SJSA1 (cell line): Measurements from ENCODE around the gene DESI1. TPM values are rescaled to one million over a fixed set of nuclear protein-coding genes. Genes with fewer than 3 reads are reported as not detected.
"Not testable (repeated sequence)": the region's sequence is repeated elsewhere in the genome, so short reads cannot be mapped to it uniquely, and the experiment has no call there.

ENCODE experiments used
- DNase-seq, 2 experiments: peaks; one replicate each; pipeline ENCODE4 v3.0.0-alpha.2; 2015 to 2020; ENCODE audit warnings: low spot score in 2 of 2, low read depth in 1 of 2
- H3K27ac ChIP-seq: fragments of 250-450 bp; sonication (Bioruptor Pico); 2 replicates; pipeline ENCODE4 v1.5.1; 2020; ENCODE audit warnings: mild to moderate bottlenecking, moderate library complexity
- H3K27me3 ChIP-seq: fragments of 250-450 bp; sonication (Bioruptor Pico); replicated peaks from 2 replicates; pipeline ENCODE4 v1.5.1; 2020; ENCODE audit warnings: mild to moderate bottlenecking, moderate library complexity
- H3K36me3 ChIP-seq: fragments of 250-450 bp; sonication (Bioruptor Pico); 2 replicates; pipeline ENCODE4 v1.5.1; 2020; ENCODE audit warnings: mild to moderate bottlenecking
- H3K4me1 ChIP-seq: fragments of 250-450 bp; sonication (Bioruptor Pico); replicated peaks from 2 replicates; pipeline ENCODE4 v1.6.1; 2021; ENCODE audit warnings: mild to moderate bottlenecking
- H3K4me3 ChIP-seq: fragments of 250-450 bp; sonication (Bioruptor Pico); 2 replicates; pipeline ENCODE4 v1.5.1; 2020; ENCODE audit warnings: mild to moderate bottlenecking
- H3K9me3 ChIP-seq: fragments of 250-450 bp; sonication (Bioruptor Pico); replicated peaks from 2 replicates; pipeline ENCODE4 v1.5.1; 2020; ENCODE audit warnings: mild to moderate bottlenecking
- total RNA-seq: library from RNA; depleted of rRNA; stranded (reverse); fragments of >200 nt; shearing (Covaris generic); gene quantifications from 2 replicates; pipeline ENCODE4 v1.2.3, GENCODE V29; 2014

Gene DESI1
- total RNA-seq, 1 experiment from 2014 or later, result 33.3 TPM

DNA sequence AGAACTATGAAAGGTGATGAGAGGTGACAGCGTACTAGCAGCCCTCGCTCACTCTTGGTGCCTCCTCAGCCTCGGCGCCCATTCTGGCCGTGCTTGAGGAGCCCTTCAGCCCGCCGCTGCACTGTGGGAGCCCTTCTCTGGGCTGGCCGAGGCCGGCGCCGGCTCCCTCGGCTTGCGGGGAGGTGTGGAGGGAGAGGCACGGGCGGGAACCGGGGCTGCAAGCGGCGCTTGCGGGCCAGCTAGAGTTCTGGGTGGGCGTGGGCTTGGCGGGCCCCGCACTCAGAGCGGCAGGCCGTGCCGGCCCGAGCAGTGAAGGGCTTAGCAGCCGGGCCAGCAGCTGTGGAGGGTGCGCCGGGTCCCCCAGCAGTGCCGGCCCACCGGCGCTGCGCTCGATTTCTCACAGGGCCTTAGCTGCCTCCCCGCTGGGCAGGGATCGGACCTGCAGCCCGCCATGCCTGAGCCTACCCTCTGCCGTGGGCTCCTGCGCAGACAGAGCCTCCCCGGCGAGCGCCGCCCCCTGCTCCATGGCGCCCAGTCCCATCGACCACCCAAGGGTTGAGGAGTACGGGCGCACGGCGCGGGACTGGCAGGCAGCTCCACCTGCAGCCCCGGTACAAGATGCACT lies 27.4 kb downstream of the DESI1 start:
- not testable (repeated sequence) for DNase-seq, H3K27me3 ChIP-seq, H3K9me3 ChIP-seq, H3K36me3 ChIP-seq, H3K4me3 ChIP-seq, H3K27ac ChIP-seq
- peaks cover 24% of the 10 kb centered on the region for H3K4me1 ChIP-seq

DNA sequence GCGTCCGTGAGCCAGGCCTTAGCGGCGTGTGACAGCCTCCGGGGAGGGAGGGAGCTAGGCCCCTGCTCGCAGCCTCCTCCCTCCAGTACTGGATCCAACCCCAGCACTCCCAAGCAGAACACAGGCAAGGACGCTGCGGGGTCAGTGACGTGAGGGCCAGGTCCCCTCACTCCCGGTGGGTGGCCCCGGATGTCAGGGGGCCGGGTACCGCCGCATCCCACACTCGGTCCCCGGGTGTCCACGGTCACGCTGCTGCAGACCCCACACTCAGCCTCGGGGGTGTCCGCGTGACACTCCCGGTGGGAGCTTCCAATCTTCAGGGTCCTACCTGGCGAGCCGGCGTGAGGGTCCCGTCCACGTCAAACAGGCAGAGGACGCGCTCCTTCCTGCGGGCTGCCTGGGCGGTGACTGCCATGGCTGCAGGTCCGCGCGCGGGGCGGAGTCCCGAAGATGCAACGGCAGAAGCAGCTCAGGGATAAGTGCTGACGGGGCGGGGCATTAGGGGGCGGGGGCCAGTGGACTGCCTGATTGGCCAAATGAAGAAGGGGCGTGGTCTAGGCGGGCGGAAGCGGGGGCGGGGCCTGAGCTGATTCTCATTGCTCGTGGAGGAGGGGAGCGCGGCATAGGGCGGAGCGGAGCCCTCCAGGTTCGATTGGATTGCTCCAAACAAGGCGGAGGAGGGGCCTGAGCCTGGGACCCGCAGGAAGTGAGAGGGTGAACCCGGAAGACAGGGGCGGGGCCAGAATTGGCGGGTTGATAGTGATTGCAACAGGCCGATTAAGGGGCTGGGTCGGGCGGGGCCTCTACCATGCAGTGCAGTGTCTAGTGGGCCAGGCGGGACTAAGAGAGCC lies 31.2 kb downstream of the DESI1 start, which contains the start of gene PMM1:
Gene PMM1 (minus strand): TSS at position 450 of the 851 bp plus-strand sequence. CDS start 35 bp downstream, at position 415.
- peaks cover 18% of the 10 kb centered on the region for H3K4me1 ChIP-seq
- H3K27ac ChIP-seq, result peak within 1 kb of the TSS; percentile 54
- DNase-seq, result peak; percentile 99 to 100
- H3K4me3 ChIP-seq, result peak within 1 kb of the TSS; percentile 86
- H3K9me3 ChIP-seq, result no peaks in the 10 kb centered on the region
- H3K27me3 ChIP-seq, result no peaks in the 10 kb centered on the region
- peaks cover 29% of the 10 kb centered on the region for H3K36me3 ChIP-seq

DNA sequence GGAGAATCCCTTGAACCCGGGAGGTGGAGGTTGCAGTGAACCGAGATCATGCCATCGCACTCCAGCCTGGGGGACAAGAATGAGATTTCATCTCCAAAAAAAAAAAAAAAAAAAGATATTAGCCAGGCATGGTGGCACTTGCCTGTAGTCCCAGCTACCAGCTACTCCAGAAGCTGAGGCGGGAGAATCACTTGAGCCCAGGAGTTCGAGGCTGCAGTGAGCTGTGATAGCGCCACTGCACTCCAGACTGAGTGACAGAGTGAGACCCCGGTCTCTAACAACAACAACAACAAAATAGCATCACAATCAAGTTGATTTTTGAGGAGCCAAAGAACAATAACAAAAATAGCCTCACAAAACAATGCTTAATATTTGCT lies 33.5 kb downstream of the DESI1 start:
- no peak overlapping the region for H3K4me3 ChIP-seq
- no peaks in the 10 kb centered on the region for H3K9me3 ChIP-seq
- DNase-seq, result no peak
- H3K36me3 ChIP-seq, result peaks cover 48% of the 10 kb centered on the region
- no peaks in the 10 kb centered on the region for H3K27me3 ChIP-seq
- peaks cover 18% of the 10 kb centered on the region for H3K4me1 ChIP-seq
- no peak overlapping the region for H3K27ac ChIP-seq

DNA sequence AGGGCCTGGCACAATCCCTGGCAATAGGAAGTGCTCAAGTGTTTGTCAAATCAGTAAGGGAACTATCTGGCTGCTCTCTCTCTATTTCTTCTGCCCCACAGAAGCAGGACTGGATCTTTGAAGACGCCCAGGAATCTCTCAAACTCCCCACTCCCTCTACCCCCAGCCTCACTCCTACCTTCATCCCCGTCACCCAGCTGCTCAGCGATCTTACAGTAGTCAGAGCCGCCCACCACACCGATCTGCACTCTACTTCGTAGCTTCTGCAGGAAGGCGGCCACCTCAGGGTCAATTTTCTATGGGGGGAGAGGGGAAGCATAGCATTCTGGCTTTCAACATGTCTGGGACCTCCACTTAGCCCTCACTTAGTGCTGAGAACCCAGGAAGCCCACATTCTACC lies 34.9 kb downstream of the DESI1 start:
- no peak overlapping the region for H3K4me3 ChIP-seq
- H3K27ac ChIP-seq, result no peak overlapping the region
- no peak for DNase-seq
- H3K9me3 ChIP-seq, result no peaks in the 10 kb centered on the region
- H3K27me3 ChIP-seq, result no peaks in the 10 kb centered on the region
- peaks cover 18% of the 10 kb centered on the region for H3K4me1 ChIP-seq
- H3K36me3 ChIP-seq, result peaks cover 55% of the 10 kb centered on the region

DNA sequence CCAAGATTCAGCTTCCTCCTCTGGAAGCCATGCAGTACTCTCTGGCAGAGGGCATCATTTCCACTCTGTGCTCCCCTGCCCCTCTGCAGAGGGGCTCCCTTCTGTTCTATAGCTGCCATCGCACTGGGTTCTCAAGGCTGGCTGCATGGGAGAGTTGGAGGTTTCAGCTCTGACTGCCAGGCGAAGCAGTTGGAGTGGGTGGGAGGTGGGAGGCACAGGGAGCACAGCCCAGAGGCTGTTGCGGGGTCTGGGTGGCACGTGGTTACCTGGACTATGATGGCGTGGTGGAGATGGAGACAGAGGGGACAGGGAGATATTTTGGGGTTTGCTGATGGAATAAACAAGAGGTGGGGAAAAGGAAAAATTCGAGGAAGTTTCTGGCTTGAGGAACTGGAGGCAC lies 36.0 kb downstream of the DESI1 start:
- H3K36me3 ChIP-seq, result peaks cover 60% of the 10 kb centered on the region
- peaks cover 18% of the 10 kb centered on the region for H3K4me1 ChIP-seq
- H3K27ac ChIP-seq, result no peak overlapping the region
- no peaks in the 10 kb centered on the region for H3K27me3 ChIP-seq
- no peaks in the 10 kb centered on the region for H3K9me3 ChIP-seq
- no peak for DNase-seq
- no peak overlapping the region for H3K4me3 ChIP-seq

DNA sequence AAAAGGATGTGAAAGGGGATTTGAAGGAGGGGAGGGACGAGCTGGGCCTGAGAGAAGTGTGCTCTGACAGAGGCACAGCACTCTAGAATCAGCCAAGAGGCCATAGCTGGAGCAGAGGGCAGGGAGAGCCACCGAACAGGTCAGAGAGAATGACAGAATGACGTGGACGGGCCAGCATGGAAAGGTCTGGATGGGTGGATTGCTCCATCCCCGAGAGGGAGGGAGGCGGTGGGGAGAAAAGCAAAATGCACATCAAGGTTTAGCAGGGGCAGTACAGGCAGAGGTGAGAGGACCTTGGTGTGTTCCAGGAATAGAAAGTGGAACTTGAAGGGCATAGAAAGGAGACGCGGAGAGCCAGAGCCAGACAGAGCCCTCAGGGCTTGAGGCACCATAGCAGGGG lies 38.1 kb downstream of the DESI1 start:
- peaks cover under 1% of the 10 kb centered on the region; the same call in 1 of the 2 replicates for H3K4me1 ChIP-seq
- no peak for DNase-seq
- no peak overlapping the region for H3K4me3 ChIP-seq
- no peaks in the 10 kb centered on the region for H3K9me3 ChIP-seq
- peaks cover 70% of the 10 kb centered on the region for H3K36me3 ChIP-seq
- H3K27ac ChIP-seq, result no peak overlapping the region
- no peaks in the 10 kb centered on the region for H3K27me3 ChIP-seq

DNA sequence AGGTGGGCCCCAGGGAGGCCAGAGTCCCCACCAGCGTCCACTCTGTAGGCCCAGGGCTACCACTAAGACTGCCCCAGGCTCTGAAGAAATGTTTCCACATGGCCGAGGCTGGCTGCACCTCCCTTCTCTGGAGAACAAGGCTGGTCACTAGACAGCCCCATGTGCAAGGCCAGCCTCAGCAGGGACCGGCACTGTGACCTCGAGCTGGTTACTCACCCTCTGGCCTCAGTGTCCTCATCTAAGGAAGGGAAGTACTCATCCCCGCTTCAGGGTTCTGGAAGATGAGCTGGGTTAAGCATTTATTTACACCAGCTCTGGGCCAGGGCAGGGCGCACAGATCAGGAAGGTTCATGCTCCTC lies 40.9 kb downstream of the DESI1 start:
- no peaks in the 10 kb centered on the region for H3K9me3 ChIP-seq
- no peaks in the 10 kb centered on the region for H3K4me1 ChIP-seq
- DNase-seq, result no peak
- H3K36me3 ChIP-seq, result peaks cover 83% of the 10 kb centered on the region
- no peaks in the 10 kb centered on the region for H3K27me3 ChIP-seq
- H3K27ac ChIP-seq, result no peak overlapping the region
- no peak overlapping the region for H3K4me3 ChIP-seq

DNA sequence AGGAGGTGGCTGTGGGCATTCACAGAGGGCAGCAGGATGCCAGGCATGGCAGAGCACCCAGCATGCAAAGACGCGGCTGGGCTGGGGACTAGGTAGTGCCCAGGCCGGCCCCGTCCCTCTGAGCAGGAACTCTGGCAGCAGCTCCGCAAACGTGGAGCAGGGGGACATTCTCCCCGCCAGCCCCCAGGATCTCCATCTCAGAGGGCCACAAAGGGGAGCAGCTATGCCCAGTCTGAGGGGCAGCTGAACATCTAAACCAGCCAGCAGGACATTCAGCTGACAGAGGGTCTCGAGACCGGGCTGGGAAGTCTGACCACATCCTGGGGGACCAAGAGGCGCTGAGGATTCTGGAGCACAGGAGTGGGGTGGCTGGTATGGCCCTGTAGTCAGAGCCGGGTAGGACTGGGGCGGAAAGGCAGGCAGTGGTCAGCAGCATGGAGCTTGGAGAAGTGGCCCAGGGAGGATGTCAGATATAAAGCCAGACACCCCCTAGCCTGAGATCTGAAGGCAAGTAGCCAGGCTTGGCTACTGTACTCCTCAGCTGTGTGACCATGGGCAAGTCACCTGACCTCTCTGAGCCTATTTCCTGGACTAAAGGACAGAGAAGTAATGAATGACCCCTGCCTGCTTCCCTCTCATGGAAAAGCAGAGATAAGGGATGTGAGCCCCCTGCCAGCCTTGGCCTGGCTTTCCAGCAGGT lies 41.4 kb downstream of the DESI1 start:
- Histone ChIP-seq H3K36me3 (peaks cover 83% of the 10 kb centered on the region), H3K4me3 (no peak overlapping the region), H3K9me3 (no peaks in the 10 kb centered on the region), H3K4me1 (no peaks in the 10 kb centered on the region), H3K27me3 (no peaks in the 10 kb centered on the region), H3K27ac (no peak overlapping the region)
- no peak for DNase-seq

DNA sequence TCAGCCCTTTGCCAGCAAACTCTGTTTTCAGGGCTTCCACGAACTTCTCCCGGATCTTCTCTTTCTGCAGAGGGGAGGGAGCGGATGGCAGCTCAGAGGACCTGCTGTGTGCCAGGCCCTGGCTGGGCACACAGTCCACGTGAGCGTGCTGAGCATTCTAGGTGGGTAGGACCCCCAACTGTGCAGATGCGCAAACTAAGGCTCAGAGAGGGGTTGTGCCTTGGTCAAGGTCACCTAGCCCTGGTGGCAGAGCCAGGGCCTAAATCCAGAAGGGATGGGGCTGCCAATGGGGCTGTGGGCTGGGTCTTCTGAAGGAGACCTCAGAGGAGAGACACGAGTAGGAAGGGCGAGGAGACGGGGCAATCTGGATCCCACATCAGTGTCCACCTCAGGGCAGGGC lies 42.0 kb downstream of the DESI1 start:
- Histone ChIP-seq H3K27ac (no peak overlapping the region), H3K4me3 (no peak overlapping the region), H3K4me1 (no peaks in the 10 kb centered on the region), H3K36me3 (peaks cover 77% of the 10 kb centered on the region), H3K9me3 (no peaks in the 10 kb centered on the region), H3K27me3 (no peaks in the 10 kb centered on the region)
- no peak for DNase-seq

DNA sequence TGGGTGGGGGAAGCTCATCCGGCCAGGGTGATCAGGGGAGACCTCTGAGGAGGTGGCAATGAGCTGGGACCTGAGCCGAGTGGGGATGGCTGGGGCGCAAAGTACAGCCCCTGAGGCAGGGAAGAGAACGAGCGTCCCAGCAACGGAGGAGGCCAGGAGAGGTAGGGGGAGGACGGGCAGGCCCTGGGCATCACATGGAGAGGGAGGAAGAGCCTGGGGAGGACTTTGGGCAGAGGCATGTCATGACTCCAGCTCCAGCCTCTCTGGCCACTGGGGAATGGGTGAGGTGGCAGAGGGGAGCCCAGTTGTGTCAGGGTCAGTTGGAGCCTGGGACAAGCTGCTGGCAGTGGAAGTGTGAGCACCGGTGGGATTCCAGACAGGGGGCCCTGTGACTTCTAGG lies 42.7 kb downstream of the DESI1 start:
- Histone ChIP-seq H3K4me1 (no peaks in the 10 kb centered on the region), H3K9me3 (no peaks in the 10 kb centered on the region), H3K27ac (no peak overlapping the region), H3K4me3 (no peak overlapping the region), H3K36me3 (peaks cover 72% of the 10 kb centered on the region), H3K27me3 (no peaks in the 10 kb centered on the region)
- no peak for DNase-seq

DNA sequence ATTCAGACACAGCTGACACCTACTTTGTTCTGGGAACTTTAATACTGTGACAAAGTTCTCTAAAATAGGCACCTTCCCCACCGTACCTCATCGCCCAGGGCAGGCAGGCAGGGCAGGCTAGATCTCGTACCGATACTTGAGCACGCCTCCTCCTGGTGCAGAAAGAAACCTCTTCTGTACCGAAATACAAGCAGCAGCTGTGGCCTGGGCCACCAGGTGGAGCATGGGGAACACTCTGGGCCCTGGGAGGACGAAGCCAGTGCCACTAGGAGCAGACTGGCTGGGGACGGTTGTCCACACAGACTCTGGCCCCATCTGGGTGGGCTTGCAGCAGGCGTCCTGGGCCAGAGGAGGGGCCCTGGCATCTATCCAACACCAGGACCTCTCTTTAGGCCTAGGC lies 44.0 kb downstream of the DESI1 start:
- Histone ChIP-seq H3K27ac (no peak overlapping the region), H3K9me3 (no peaks in the 10 kb centered on the region), H3K4me1 (no peaks in the 10 kb centered on the region), H3K4me3 (no peak overlapping the region), H3K36me3 (peaks cover 65% of the 10 kb centered on the region), H3K27me3 (no peaks in the 10 kb centered on the region)
- peak; percentile 45 to 63 for DNase-seq

DNA sequence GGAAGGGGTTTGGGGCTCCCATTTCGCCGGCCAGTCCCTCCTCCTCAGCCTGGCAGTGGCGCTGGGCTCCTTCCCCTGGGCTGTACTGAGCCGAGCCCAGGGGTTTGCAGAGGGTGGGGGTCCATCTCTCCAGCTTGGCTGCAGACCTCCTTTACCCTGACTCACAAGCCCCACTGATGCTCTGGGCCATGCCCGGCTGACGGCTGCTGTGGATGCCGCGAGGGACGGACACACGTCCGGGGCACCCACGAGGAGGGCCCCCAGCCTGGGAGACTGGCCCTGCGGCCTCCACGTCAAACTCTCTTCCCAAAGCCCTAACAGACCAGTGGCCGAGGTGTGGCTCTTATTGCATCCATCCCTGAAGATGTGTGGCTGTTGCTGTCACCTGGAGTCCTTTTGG lies 45.3 kb downstream of the DESI1 start:
- Histone ChIP-seq H3K9me3 (no peaks in the 10 kb centered on the region), H3K36me3 (peaks cover 58% of the 10 kb centered on the region), H3K4me3 (no peak overlapping the region), H3K27ac (no peak overlapping the region), H3K4me1 (no peaks in the 10 kb centered on the region), H3K27me3 (no peaks in the 10 kb centered on the region)
- DNase-seq, result no peak

DNA sequence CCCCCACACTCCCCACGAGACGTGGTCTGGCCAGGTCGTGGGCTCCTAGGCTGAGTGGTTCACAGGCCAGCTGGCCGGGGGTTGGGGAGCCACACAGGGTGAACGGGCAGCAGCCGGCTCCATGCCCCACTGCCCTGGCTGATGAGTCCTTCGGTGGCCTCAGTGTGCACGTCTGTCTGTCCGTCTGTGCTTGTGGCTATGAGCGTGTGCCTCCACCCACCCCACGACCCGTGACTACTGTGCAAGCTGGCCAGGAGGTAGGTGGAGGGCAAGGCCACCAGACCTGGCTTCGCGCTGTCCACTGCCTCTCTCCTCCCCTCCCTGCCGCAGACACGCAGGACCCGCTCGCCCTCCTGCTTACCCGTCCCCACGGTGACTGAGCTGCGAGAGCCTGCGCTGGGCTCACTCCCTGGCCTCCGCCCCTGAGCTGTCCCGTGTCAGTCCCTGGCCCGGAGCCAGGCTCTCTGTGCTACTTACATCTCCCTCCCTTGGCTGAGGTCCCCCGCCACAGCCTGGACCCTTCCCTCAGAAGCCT lies 45.9 kb downstream of the DESI1 start:
- Histone ChIP-seq H3K4me1 (no peaks in the 10 kb centered on the region), H3K9me3 (no peaks in the 10 kb centered on the region), H3K36me3 (peaks cover 53% of the 10 kb centered on the region), H3K27me3 (no peaks in the 10 kb centered on the region), H3K27ac (no peak overlapping the region), H3K4me3 (no peak overlapping the region)
- no peak for DNase-seq

DNA sequence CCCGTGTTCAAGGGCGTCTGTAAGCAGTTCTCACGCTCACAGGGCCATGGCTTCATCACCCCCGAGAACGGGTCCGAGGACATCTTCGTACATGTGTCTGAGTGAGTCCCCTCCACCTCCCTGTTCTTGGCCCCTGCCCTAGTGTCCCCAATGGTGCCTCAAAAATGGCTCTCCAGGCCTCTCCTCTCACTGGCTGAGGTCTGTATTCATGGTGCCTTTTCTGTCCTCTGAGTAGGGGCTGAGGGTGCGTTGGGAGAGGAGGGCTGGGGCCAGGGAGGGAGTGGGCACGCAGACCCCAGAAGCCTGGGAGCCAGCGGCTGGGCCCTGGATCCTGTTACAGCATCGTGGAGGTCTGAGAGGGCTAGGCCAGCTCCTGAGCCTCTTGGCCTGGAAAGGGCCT lies 47.2 kb downstream of the DESI1 start:
- no peaks in the 10 kb centered on the region for H3K27me3 ChIP-seq
- no peaks in the 10 kb centered on the region for H3K4me1 ChIP-seq
- H3K36me3 ChIP-seq, result peaks cover 41% of the 10 kb centered on the region
- no peak for DNase-seq
- H3K4me3 ChIP-seq, result no peak overlapping the region
- H3K9me3 ChIP-seq, result no peaks in the 10 kb centered on the region
- no peak overlapping the region for H3K27ac ChIP-seq
